ENCODE results near the gene MND1.
"Not testable (repeated sequence)": the region's sequence is repeated elsewhere in the genome, so short reads cannot be mapped to it uniquely, and the experiment has no call there.

MND1 gene

GRCh38 chr4:153440475-153440874, 96.0 kb downstream of the MND1 start:
- no peak for DNase-seq (ENCODE audit: low read depth in 2 of 2)

- DNase-seq (ENCODE audit: low read depth in 2 of 2), result no peak
These were observed 102.9 kb downstream of the MND1 start for GRCh38 chr4:153447175-153447905.

- no peak for DNase-seq (ENCODE audit: low read depth in 2 of 2)
These were observed 103.7 kb downstream of the MND1 start for GRCh38 chr4:153448003-153448731.

GRCh38 chr4:153449338-153449737, 104.8 kb downstream of the MND1 start:
- DNase-seq (ENCODE audit: low read depth in 2 of 2), result no peak

GRCh38 chr4:153450544-153450917, 106.0 kb downstream of the MND1 start:
- DNase-seq (ENCODE audit: low read depth in 2 of 2), result no peak

GRCh38 chr4:153451145-153451544, 106.7 kb downstream of the MND1 start:
- not testable (repeated sequence) for DNase-seq (ENCODE audit: low read depth in 2 of 2)

- no peak for DNase-seq (ENCODE audit: low read depth in 2 of 2)
These were observed 107.6 kb downstream of the MND1 start for GRCh38 chr4:153451911-153452657.

GRCh38 chr4:153452658-153453378, 108.3 kb downstream of the MND1 start:
- no peak for DNase-seq (ENCODE audit: low read depth in 2 of 2)

GRCh38 chr4:153453402-153453801, 108.9 kb downstream of the MND1 start:
- no peak for DNase-seq (ENCODE audit: low read depth in 2 of 2)

GRCh38 chr4:153458969-153459368, 114.5 kb downstream of the MND1 start:
- no peak for DNase-seq (ENCODE audit: low read depth in 2 of 2)

GRCh38 chr4:153461549-153461948, 117.1 kb downstream of the MND1 start:
- DNase-seq (ENCODE audit: low read depth in 2 of 2), result not testable (repeated sequence)

GRCh38 chr4:153464068-153464467, 119.6 kb downstream of the MND1 start:
- no peak for DNase-seq (ENCODE audit: low read depth in 2 of 2)
